ENCODE measurements around the gene SOX6.

- TF ChIP-seq POLR2A (IDR thresholded peaks at IDR 0.05) = no peak
- no peak for TF ChIP-seq CTCF (IDR thresholded peaks at IDR 0.05)
These were observed 297.7 kb downstream of the SOX6 start for GRCh38 chr11:16058671-16059070.

Data from right lobe of liver (tissue), 4 donors.